ENCODE data around the gene FAF1.

DNA sequence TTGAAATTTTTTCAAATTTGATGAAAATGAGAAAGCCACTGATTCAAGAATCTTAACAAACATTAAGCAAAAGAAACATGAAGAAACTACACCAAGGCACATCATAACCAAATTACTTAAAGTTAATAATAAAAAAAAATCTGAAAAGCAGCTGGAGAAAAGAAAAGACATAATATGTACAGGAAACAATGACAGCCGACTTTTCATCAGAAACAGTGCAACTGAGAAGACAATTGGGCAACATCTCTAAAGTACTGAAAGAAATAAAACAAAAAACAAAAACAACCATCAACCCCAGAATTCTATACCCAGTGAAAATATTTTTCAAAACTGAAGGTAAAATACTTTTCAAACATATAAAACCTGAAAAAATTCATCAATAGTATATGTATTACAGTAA lies 463.1 kb downstream of the FAF1 start:
- TF ChIP-seq TARDBP (IDR thresholded peaks at IDR 0.05) (no peak), ELF4 (IDR thresholded peaks at IDR 0.05) (no peak), SUZ12 (IDR thresholded peaks at IDR 0.05) (no peak), ARNT (IDR thresholded peaks at IDR 0.05) (no peak), HDGF (IDR thresholded peaks at IDR 0.05; ENCODE audit: borderline replicate concordance) (no peak), FOXK2 (IDR thresholded peaks at IDR 0.05) (no peak)
